ENCODE data around the gene RFXANK.

DNA sequence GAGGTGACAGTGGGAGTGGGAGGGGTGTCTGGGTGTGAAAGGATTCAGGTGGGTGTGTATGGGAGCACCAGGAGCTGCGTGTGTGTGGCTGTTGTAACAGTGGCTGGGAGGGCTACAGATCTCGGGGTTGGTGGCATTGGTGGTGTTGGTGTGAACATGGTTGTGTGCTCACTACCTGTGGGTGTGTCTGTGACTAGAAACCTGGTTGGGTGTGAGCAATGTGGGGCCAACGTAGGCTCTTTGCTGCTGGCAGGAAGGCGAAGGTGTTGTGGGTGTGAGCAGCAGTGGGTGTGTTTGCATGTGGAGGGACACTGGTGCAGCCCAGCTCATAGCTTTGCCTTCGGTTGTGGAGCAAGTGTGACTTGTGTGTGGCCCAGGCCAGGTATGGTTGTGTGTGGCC, 14.9 kb downstream of the RFXANK start:
- TF ChIP-seq, protein P1, sequence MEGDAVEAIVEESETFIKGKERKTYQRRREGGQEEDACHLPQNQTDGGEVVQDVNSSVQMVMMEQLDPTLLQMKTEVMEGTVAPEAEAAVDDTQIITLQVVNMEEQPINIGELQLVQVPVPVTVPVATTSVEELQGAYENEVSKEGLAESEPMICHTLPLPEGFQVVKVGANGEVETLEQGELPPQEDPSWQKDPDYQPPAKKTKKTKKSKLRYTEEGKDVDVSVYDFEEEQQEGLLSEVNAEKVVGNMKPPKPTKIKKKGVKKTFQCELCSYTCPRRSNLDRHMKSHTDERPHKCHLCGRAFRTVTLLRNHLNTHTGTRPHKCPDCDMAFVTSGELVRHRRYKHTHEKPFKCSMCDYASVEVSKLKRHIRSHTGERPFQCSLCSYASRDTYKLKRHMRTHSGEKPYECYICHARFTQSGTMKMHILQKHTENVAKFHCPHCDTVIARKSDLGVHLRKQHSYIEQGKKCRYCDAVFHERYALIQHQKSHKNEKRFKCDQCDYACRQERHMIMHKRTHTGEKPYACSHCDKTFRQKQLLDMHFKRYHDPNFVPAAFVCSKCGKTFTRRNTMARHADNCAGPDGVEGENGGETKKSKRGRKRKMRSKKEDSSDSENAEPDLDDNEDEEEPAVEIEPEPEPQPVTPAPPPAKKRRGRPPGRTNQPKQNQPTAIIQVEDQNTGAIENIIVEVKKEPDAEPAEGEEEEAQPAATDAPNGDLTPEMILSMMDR (conservative IDR thresholded peaks at IDR 0.05 in 1 of 2, IDR thresholded peaks at IDR 0.05 in 1 of 2; ENCODE audit: extremely low read depth in 1 of 2, insufficient read depth in 1 of 2, low read depth in 1 of 2, low read length in 2 of 2) = no peak
- TF ChIP-seq EZH2 (IDR thresholded peaks at IDR 0.05; ENCODE audit: borderline replicate concordance, low read length) = no peak
